ENCODE results near the gene SPOP. TPM values are rescaled to one million over a fixed set of nuclear protein-coding genes. Genes with fewer than 3 reads are reported as not detected.

The SPOP gene
- total RNA-seq, 1 experiment from 2014 or later = 52.3 TPM

DNA sequence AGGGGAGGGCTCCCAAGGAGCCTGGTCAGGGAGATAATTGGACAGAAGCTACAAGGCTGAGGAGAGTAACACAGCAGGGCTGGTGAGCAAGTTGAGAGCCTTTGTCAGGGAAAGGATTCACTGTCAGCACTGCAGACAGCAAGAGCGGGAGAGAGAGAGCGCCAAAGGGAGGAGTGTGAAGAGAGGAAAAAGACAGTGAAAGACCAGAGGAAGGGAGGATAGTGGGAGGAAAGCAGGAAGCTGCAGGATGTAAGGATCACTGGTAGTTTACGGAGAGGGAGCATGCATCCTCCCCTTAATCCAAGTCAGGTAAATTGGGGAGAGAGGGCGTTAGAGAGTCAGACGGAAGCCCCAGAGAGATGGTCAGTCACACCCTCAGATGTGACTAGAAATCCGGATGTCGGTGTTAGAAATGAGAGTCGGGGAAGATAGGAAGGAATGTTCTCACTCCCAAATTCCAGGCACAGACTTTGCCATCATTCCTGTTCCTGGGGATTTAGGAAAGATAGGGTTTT is 13.8 kb upstream of the SPOP start:
- H3K4me3 Mint-ChIP-seq (ENCODE audit: unreplicated experiment) = no peak overlapping the region
- ChIA-PET POLR2A (interaction anchor here (0.6 kb wide), 1 partner anchor 168 kb away, joined by 3 read pairs; no protein-coding TSS in a partner anchor), CTCF (interaction anchor here (1.4 to 15.6 kb wide), 2 partner anchors 120 to 135 kb away, joined by 7 to 325 read pairs; partner anchors contain the start of gene NXPH3)
- H3K4me1 Mint-ChIP-seq (ENCODE audit: insufficient read depth, unreplicated experiment) = peaks cover 6% of the 10 kb centered on the region
- intact Hi-C loops (cut with micrococcal nuclease) = no loop called here
- peaks cover 4% of the 10 kb centered on the region for H3K36me3 Mint-ChIP-seq (ENCODE audit: insufficient read depth, unreplicated experiment)
- no peak overlapping the region for H3K27ac Mint-ChIP-seq (ENCODE audit: low read depth, unreplicated experiment)
- no peaks in the 10 kb centered on the region for H3K27me3 Mint-ChIP-seq (ENCODE audit: insufficient read depth, unreplicated experiment)
- TF ChIP-seq CTCF (IDR thresholded peaks at IDR 0.05; ENCODE audit: unreplicated experiment) = no peak
- BruUV-seq (replicated peaks) = no TSS peak
- H3K9me3 Mint-ChIP-seq (ENCODE audit: unreplicated experiment) = no peaks in the 10 kb centered on the region
- DNase-seq (ENCODE audit: unreplicated experiment) = no peak

GRCh38 chr17:49691086-49691676 is 13.3 kb upstream of the SPOP start:
- Mint-ChIP-seq H3K4me3 (ENCODE audit: unreplicated experiment) (no peak overlapping the region), H3K9me3 (ENCODE audit: unreplicated experiment) (no peaks in the 10 kb centered on the region), H3K27ac (ENCODE audit: low read depth, unreplicated experiment) (no peak overlapping the region), H3K36me3 (ENCODE audit: insufficient read depth, unreplicated experiment) (peaks cover 4% of the 10 kb centered on the region), H3K4me1 (ENCODE audit: insufficient read depth, unreplicated experiment) (peaks cover 6% of the 10 kb centered on the region), H3K27me3 (ENCODE audit: insufficient read depth, unreplicated experiment) (no peaks in the 10 kb centered on the region)
- no peak for TF ChIP-seq CTCF (IDR thresholded peaks at IDR 0.05; ENCODE audit: unreplicated experiment)
- ChIA-PET CTCF (interaction anchor here (1.4 to 15.6 kb wide), 2 partner anchors 119 to 135 kb away, joined by 7 to 325 read pairs; partner anchors contain the start of gene NXPH3), POLR2A (interaction anchor here (0.6 kb wide), 1 partner anchor 168 kb away, joined by 3 read pairs; no protein-coding TSS in a partner anchor)
- DNase-seq (ENCODE audit: unreplicated experiment) = no peak
- no TSS peak for BruUV-seq (replicated peaks)
- intact Hi-C loops (cut with micrococcal nuclease) = no loop called here

GRCh38 chr17:49690256-49690655 is 12.4 kb upstream of the SPOP start:
- TF ChIP-seq CTCF (IDR thresholded peaks at IDR 0.05; ENCODE audit: unreplicated experiment) = no peak
- CTCF ChIA-PET = interaction anchor here (1.4 to 15.6 kb wide), 2 partner anchors 118 to 134 kb away, joined by 7 to 325 read pairs; partner anchors contain the start of gene NXPH3
- BruUV-seq (replicated peaks) = no TSS peak
- intact Hi-C loops (cut with micrococcal nuclease) = no loop called here
- Mint-ChIP-seq H3K27ac (ENCODE audit: low read depth, unreplicated experiment) (no peak overlapping the region), H3K27me3 (ENCODE audit: insufficient read depth, unreplicated experiment) (no peaks in the 10 kb centered on the region), H3K4me3 (ENCODE audit: unreplicated experiment) (no peak overlapping the region), H3K4me1 (ENCODE audit: insufficient read depth, unreplicated experiment) (peaks cover 6% of the 10 kb centered on the region), H3K9me3 (ENCODE audit: unreplicated experiment) (no peaks in the 10 kb centered on the region), H3K36me3 (ENCODE audit: insufficient read depth, unreplicated experiment) (peaks cover 4% of the 10 kb centered on the region)
- POLR2A ChIA-PET = no interaction called here
- no peak for DNase-seq (ENCODE audit: unreplicated experiment)

DNA sequence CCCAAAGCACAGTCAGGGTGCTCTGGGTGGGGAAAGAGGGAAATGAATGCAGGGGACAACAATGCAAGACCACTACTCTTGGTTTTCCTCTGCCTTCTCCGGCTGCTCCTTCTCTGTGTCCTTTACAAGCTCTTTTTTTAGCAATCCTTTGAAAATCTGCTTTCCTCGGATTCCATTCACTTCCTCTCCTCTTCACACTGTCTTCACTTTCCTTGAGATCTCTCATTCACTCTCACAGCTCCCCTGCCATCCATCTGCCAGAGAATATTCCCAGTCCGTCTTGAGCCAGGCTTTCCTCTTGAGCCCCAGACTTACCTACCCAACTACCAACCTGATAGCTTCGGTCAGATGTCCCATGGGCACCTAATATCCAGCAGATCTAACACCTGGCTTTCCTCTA is 11.0 kb upstream of the SPOP start:
- POLR2A ChIA-PET = interaction anchor here (0.7 kb wide), 1 partner anchor 128 kb away, joined by 3 read pairs; no protein-coding TSS in a partner anchor
- Mint-ChIP-seq H3K4me3 (ENCODE audit: unreplicated experiment) (no peak overlapping the region), H3K27me3 (ENCODE audit: insufficient read depth, unreplicated experiment) (no peaks in the 10 kb centered on the region), H3K9me3 (ENCODE audit: unreplicated experiment) (no peaks in the 10 kb centered on the region), H3K4me1 (ENCODE audit: insufficient read depth, unreplicated experiment) (peaks cover 6% of the 10 kb centered on the region), H3K27ac (ENCODE audit: low read depth, unreplicated experiment) (no peak overlapping the region), H3K36me3 (ENCODE audit: insufficient read depth, unreplicated experiment) (peaks cover 4% of the 10 kb centered on the region)
- no peak for DNase-seq (ENCODE audit: unreplicated experiment)
- CTCF ChIA-PET = interaction anchor here (0.5 to 1.9 kb wide), 2 partner anchors 119 to 332 kb away, joined by 3 to 7 read pairs; no protein-coding TSS in a partner anchor
- BruUV-seq (replicated peaks) = no TSS peak
- intact Hi-C loops (cut with micrococcal nuclease) = no loop called here
- no peak for TF ChIP-seq CTCF (IDR thresholded peaks at IDR 0.05; ENCODE audit: unreplicated experiment)
